ENCODE measurements around the gene CDH23.
"Not testable (repeated sequence)": the region's sequence is repeated elsewhere in the genome, so short reads cannot be mapped to it uniquely, and the experiment has no call there.

Gene CDH23

GRCh38 chr10:71396711-71397295 is at the start of gene CDH23:
TSS of gene CDH23 (plus strand) at chr10:71396920. CDS start at chr10:71439832, 42,912 bp downstream.
- DNase-seq (ENCODE audit: low spot score), result no peak

- DNase-seq (ENCODE audit: low spot score), result no peak
These were observed 48.9 kb upstream of the CDH23 start for GRCh38 chr10:71347587-71348395.

- no peak for DNase-seq (ENCODE audit: low spot score)
These were observed 47.9 kb upstream of the CDH23 start for GRCh38 chr10:71348850-71349249.

GRCh38 chr10:71349406-71349805 is 47.3 kb upstream of the CDH23 start:
- DNase-seq (ENCODE audit: low spot score), result no peak

GRCh38 chr10:71351087-71351486 is 45.6 kb upstream of the CDH23 start:
- no peak for DNase-seq (ENCODE audit: low spot score)

GRCh38 chr10:71351628-71352319 is 44.9 kb upstream of the CDH23 start:
- no peak for DNase-seq (ENCODE audit: low spot score)

GRCh38 chr10:71353639-71354038 is 43.1 kb upstream of the CDH23 start:
- DNase-seq (ENCODE audit: low spot score), result no peak

GRCh38 chr10:71354776-71355175 is 41.9 kb upstream of the CDH23 start:
- no peak for DNase-seq (ENCODE audit: low spot score)

GRCh38 chr10:71355886-71356285 is 40.8 kb upstream of the CDH23 start:
- DNase-seq (ENCODE audit: low spot score), result no peak

GRCh38 chr10:71357792-71358265 is 38.9 kb upstream of the CDH23 start:
- no peak for DNase-seq (ENCODE audit: low spot score)

- DNase-seq (ENCODE audit: low spot score), result no peak
These were observed 38.4 kb upstream of the CDH23 start for GRCh38 chr10:71358277-71358676.

- DNase-seq (ENCODE audit: low spot score), result not testable (repeated sequence)
These were observed 37.8 kb upstream of the CDH23 start for GRCh38 chr10:71358906-71359305.

GRCh38 chr10:71359364-71360046 is 37.2 kb upstream of the CDH23 start:
- no peak for DNase-seq (ENCODE audit: low spot score)

GRCh38 chr10:71360735-71361134 is 36.0 kb upstream of the CDH23 start:
- no peak for DNase-seq (ENCODE audit: low spot score)

GRCh38 chr10:71361581-71361980 is 35.1 kb upstream of the CDH23 start:
- DNase-seq (ENCODE audit: low spot score), result no peak

- no peak for DNase-seq (ENCODE audit: low spot score)
These were observed 34.6 kb upstream of the CDH23 start for GRCh38 chr10:71362141-71362540.

- no peak for DNase-seq (ENCODE audit: low spot score)
These were observed 32.8 kb upstream of the CDH23 start for GRCh38 chr10:71363936-71364335.

GRCh38 chr10:71365366-71365765 is 31.4 kb upstream of the CDH23 start:
- no peak for DNase-seq (ENCODE audit: low spot score)

GRCh38 chr10:71366690-71367089 is 30.0 kb upstream of the CDH23 start:
- no peak for DNase-seq (ENCODE audit: low spot score)

- no peak for DNase-seq (ENCODE audit: low spot score)
These were observed 29.4 kb upstream of the CDH23 start for GRCh38 chr10:71367271-71367670.

GRCh38 chr10:71368176-71368575 is 28.5 kb upstream of the CDH23 start:
- DNase-seq (ENCODE audit: low spot score), result no peak

- no peak for DNase-seq (ENCODE audit: low spot score)
These were observed 28.1 kb upstream of the CDH23 start for GRCh38 chr10:71368643-71369042.

Measured in COLO829 (cell line).